ENCODE measurements around the gene AUNIP. TPM values are rescaled to one million over a fixed set of nuclear protein-coding genes. Genes with fewer than 3 reads are reported as not detected.

The AUNIP gene
- total and polyA plus RNA-seq, 2 of the 8 experiments (the other 6 are each of a cell fraction or from before 2014, with no cell fraction given): 18.6 to 23.2 TPM

DNA sequence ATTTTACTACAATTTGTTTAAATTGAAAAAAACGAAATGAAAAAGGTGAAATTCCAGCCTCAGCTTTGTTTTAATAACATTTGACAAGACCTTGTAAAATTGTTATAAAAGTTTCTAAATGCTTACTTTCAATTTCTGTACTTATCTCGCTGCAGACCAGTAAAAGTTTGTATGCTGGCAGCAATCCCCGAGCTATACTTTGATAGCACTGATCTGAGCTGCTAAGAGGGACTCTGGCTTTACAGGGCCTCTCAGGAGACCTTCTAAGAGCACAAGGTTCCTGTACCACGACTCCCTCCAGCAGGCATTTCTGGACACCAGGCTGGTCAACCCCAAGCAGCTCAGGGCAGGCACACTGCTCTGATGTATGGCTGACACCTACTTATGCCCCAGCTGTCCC is 33.9 kb upstream of the AUNIP start:
- no peaks in the 10 kb centered on the region for H3K27me3 ChIP-seq (replicated peaks in 1 of 4; ENCODE audit: control insufficient read depth in 3 of 4, extremely low read depth in 1 of 4, insufficient read depth in 3 of 4, low read length in 3 of 4)
- no peak overlapping the region for H4K8ac ChIP-seq (ENCODE audit: extremely low read depth, insufficient read depth, low read length)
- peak overlapping the region; percentile 48; the same call in 1 of the 2 replicates for H2BK20ac ChIP-seq (ENCODE audit: low read length)
- 0 out of 2 replicates have a peak overlapping the region, but pooled peaks have one; percentile 55 for H2BK5ac ChIP-seq (ENCODE audit: low read depth, low read length)
- no peak overlapping the region for H3K9ac ChIP-seq (replicated peaks in 1 of 4; ENCODE audit: extremely low read depth in 1 of 4, low read depth in 3 of 4, low read length in 3 of 4)
- ChIA-PET POLR2A (ENCODE audit: partially characterized antibody) (interaction anchor here (1.1 to 3.6 kb wide), 6 partner anchors 10 to 104 kb away, joined by 3 to 29 read pairs (median 6); partner anchors contain the start of genes PAFAH2 and PAQR7), CTCF (ENCODE audit: partially characterized antibody) (interaction anchor here (0.6 to 6.9 kb wide), 11 partner anchors 12 to 310 kb away, joined by 3 to 83 read pairs (median 5); partner anchors contain the start of genes PAFAH2, PAQR7 and STMN1)
- H3K9me3 ChIP-seq (ENCODE audit: insufficient read depth in 2 of 2, low read depth in 1 of 2, low read length in 1 of 2): no peaks in the 10 kb centered on the region
- H3K4ac ChIP-seq (replicated peaks; ENCODE audit: insufficient read length, low read depth, low read length): no peak overlapping the region
- no peak overlapping the region for H3K27ac ChIP-seq (ENCODE audit: low read depth, low read length)
- peak overlapping the region in 1 of 2 experiments; percentile 55; a peak in 1 of 4 replicates for H3K4me2 ChIP-seq (ENCODE audit: insufficient read depth in 1 of 2, low read depth in 2 of 2, low read length in 2 of 2)
- no peaks in the 10 kb centered on the region for H3K79me1 ChIP-seq (ENCODE audit: low read depth, low read length)
- H4K5ac ChIP-seq (ENCODE audit: insufficient read length, low read depth, low read length): no peak overlapping the region
- H2BK120ac ChIP-seq (replicated peaks; ENCODE audit: low read depth, low read length): no peak overlapping the region
- H4K91ac ChIP-seq (replicated peaks; ENCODE audit: insufficient read length, low read length): no peak overlapping the region
- 0 out of 2 replicates have a peak overlapping the region, but pooled peaks have one; percentile 45 for H2AK5ac ChIP-seq (ENCODE audit: low read depth, low read length)
- peak overlapping the region; percentile 81; the same call in 1 of the 2 replicates for H2BK15ac ChIP-seq (ENCODE audit: low read length)
- no peak for DNase-seq (ENCODE audit: low read depth in 1 of 2, low spot score in 2 of 2)
- H3K56ac ChIP-seq (replicated peaks; ENCODE audit: insufficient read length, low read depth, low read length): no peak overlapping the region
- H3K14ac ChIP-seq (ENCODE audit: insufficient read length): no peak overlapping the region
- H3K18ac ChIP-seq (ENCODE audit: extremely low read depth, low read length): no peak overlapping the region; the same call in 1 of the 2 replicates
- H2AFZ ChIP-seq (ENCODE audit: low read length): no peak overlapping the region
- peaks cover 0 to 2% (median 0%) of the 10 kb centered on the region in 4 experiments; a peak in 2 of 8 replicates for H3K36me3 ChIP-seq (ENCODE audit: control insufficient read depth in 2 of 4, insufficient read depth in 4 of 4, low read length in 3 of 4)
- no peak for FAIRE-seq
- H3K4me1 ChIP-seq (replicated peaks in 1 of 4; ENCODE audit: control insufficient read depth in 3 of 4, insufficient read depth in 4 of 4, low read length in 3 of 4): peaks cover 0 to 18% (median 10%) of the 10 kb centered on the region in 4 experiments; a peak in 6 of 7 replicates
- H3K23ac ChIP-seq (ENCODE audit: insufficient read length): no peak overlapping the region
- peaks cover 0 to 4% of the 10 kb centered on the region in 2 experiments for H4K20me1 ChIP-seq (replicated peaks in 1 of 2; ENCODE audit: control insufficient read depth in 1 of 2, insufficient read depth in 2 of 2, low read length in 2 of 2)
- 73% methylated on average over 4 of the region's 4 CpGs; no CpG with 5 or more reads in 1 of the 2 experiments for WGBS, 2 experiments (ENCODE audit: extremely low coverage in 1 of 2, insufficient coverage in 1 of 2, insufficient read length in 1 of 2, insufficient replicate concordance in 2 of 2, low coverage in 1 of 2, low lambda C conversion rate in 2 of 2, missing lambda C conversion rate in 1 of 2)
- H3K79me2 ChIP-seq (ENCODE audit: control insufficient read depth in 1 of 2, insufficient read depth in 2 of 2, low read length in 2 of 2): no peaks in the 10 kb centered on the region
- no peaks in the 10 kb centered on the region for H3K23me2 ChIP-seq (ENCODE audit: low read depth, low read length)
- H2BK12ac ChIP-seq (ENCODE audit: low read depth, low read length): peak overlapping the region; percentile 62; the same call in 1 of the 2 replicates
- no peak overlapping the region for H3K4me3 ChIP-seq (ENCODE audit: extremely low read depth in 1 of 4, insufficient read depth in 2 of 4, low read depth in 3 of 4, low read length in 4 of 4)
- TF ChIP-seq YY1 (IDR thresholded peaks at IDR 0.05; ENCODE audit: low read depth, low read length) (no peak), SAP30 (IDR thresholded peaks at IDR 0.05; ENCODE audit: insufficient read depth, insufficient replicate concordance, low read length) (no peak), KDM1A (IDR thresholded peaks at IDR 0.05; ENCODE audit: borderline replicate concordance, low read length) (no peak), SP4 (IDR thresholded peaks at IDR 0.05; ENCODE audit: low read length) (no peak), SIRT6 (IDR thresholded peaks at IDR 0.05; ENCODE audit: low read length) (no peak), HDAC6 (IDR thresholded peaks at IDR 0.05; ENCODE audit: low read depth, low read length) (no peak), CBX8 (IDR thresholded peaks at IDR 0.05; ENCODE audit: borderline replicate concordance, low read depth, low read length) (no peak), EZH2 (IDR thresholded peaks at IDR 0.05; ENCODE audit: low read depth, low read length, severe bottlenecking) (no peak), SIX5 (IDR thresholded peaks at IDR 0.05; ENCODE audit: low read depth, low read length) (no peak), GTF2F1 (IDR thresholded peaks at IDR 0.05; ENCODE audit: borderline replicate concordance, low read depth, low read length) (no peak), EP300 (IDR thresholded peaks at IDR 0.05; ENCODE audit: borderline replicate concordance in 1 of 2, low read depth in 2 of 2, low read length in 2 of 2) (no peak), CREB1 (IDR thresholded peaks at IDR 0.05) (no peak), NRF1 (IDR thresholded peaks at IDR 0.05; ENCODE audit: low read depth, low read length) (no peak), TBP (IDR thresholded peaks at IDR 0.05; ENCODE audit: low read depth, low read length) (no peak)

Measured in H1 (cell line).